H9 (cell line): ENCODE results near the gene OR2T4. TPM values are rescaled to one million over a fixed set of nuclear protein-coding genes. Genes with fewer than 3 reads are reported as not detected.

Source experiments
- DNase-seq: peaks from one replicate; pipeline ENCODE4 v3.0.0-alpha.2; 2017
- H2AFZ ChIP-seq: one replicate; pipeline ENCODE4 v1.6.1; 2013; ENCODE audit warnings: mild to moderate bottlenecking, low read length, control low read depth, moderate library complexity
- H2AK5ac ChIP-seq: 2 replicates; pipeline ENCODE4 v1.6.1; 2013; ENCODE audit warnings: low read length, control low read depth, mixed read lengths; ENCODE audit not compliant: insufficient read length
- H2BK120ac ChIP-seq: one replicate; pipeline ENCODE4 v1.6.1; 2013; ENCODE audit warnings: low read depth, mild to moderate bottlenecking, low read length, control low read depth, inconsistent platforms; ENCODE audit not compliant: poor library complexity, severe bottlenecking
- H2BK12ac ChIP-seq: 2 replicates; pipeline ENCODE4 v1.6.1; 2013; ENCODE audit warnings: low read length, control low read depth, mixed read lengths, low read depth; ENCODE audit not compliant: insufficient read length
- H2BK15ac ChIP-seq: 2 replicates; pipeline ENCODE4 v1.6.1; 2013; ENCODE audit warnings: low read depth, low read length, control low read depth
- H2BK20ac ChIP-seq: one replicate; pipeline ENCODE4 v1.6.1; 2013; ENCODE audit warnings: low read depth, mild to moderate bottlenecking, low read length, control low read depth, inconsistent platforms; ENCODE audit not compliant: poor library complexity, severe bottlenecking
- H2BK5ac ChIP-seq: 2 replicates; pipeline ENCODE4 v1.6.1; 2013; ENCODE audit warnings: low read length, control low read depth, mixed read lengths; ENCODE audit not compliant: insufficient read length
- H3K14ac ChIP-seq: 2 replicates; pipeline ENCODE4 v1.6.1; 2013; ENCODE audit warnings: low read length, control low read depth; ENCODE audit not compliant: insufficient read depth
- H3K18ac ChIP-seq: 2 replicates; pipeline ENCODE4 v1.6.1; 2013; ENCODE audit warnings: low read depth, mild to moderate bottlenecking, mixed read lengths, low read length, control low read depth; ENCODE audit not compliant: insufficient read length
- H3K23ac ChIP-seq: 2 replicates; pipeline ENCODE4 v1.6.1; 2013; ENCODE audit warnings: low read length, control low read depth, mixed read lengths, low read depth; ENCODE audit not compliant: insufficient read length
- H3K23me2 ChIP-seq: 2 replicates; pipeline ENCODE4 v1.6.1; 2013; ENCODE audit warnings: low read depth, mild to moderate bottlenecking, mixed read lengths, low read length, control low read depth; ENCODE audit not compliant: insufficient read length, poor library complexity, severe bottlenecking
- H3K27ac ChIP-seq: 2 replicates; pipeline ENCODE4 v1.5.1; 2013; ENCODE audit warnings: low read length, control low read depth, mixed read lengths, low read depth; ENCODE audit not compliant: insufficient read length
- H3K27me3 ChIP-seq: 2 replicates; pipeline ENCODE4 v1.6.1; 2013; ENCODE audit warnings: low read length, control low read depth, inconsistent platforms; ENCODE audit not compliant: insufficient read depth
- H3K4ac ChIP-seq: 2 replicates; pipeline ENCODE4 v1.6.1; 2013; ENCODE audit warnings: low read depth, mild to moderate bottlenecking, control low read depth, inconsistent platforms, low read length, moderate library complexity
- H3K4me1 ChIP-seq: 2 replicates; pipeline ENCODE4 v1.6.1; 2013; ENCODE audit warnings: low read length, control low read depth, inconsistent platforms; ENCODE audit not compliant: insufficient read depth
- H3K4me2 ChIP-seq: 2 replicates; pipeline ENCODE4 v1.6.1; 2013; ENCODE audit warnings: low read length, control low read depth, mixed read lengths; ENCODE audit not compliant: insufficient read length, insufficient read depth
- H3K56ac ChIP-seq: 2 replicates; pipeline ENCODE4 v1.6.1; 2013; ENCODE audit warnings: low read depth, mild to moderate bottlenecking, mixed read lengths, low read length, control low read depth; ENCODE audit not compliant: insufficient read length
- H3K79me1 ChIP-seq: 2 replicates; pipeline ENCODE4 v1.6.1; 2013; ENCODE audit warnings: low read depth, mild to moderate bottlenecking, moderate library complexity, low read length, control low read depth, inconsistent platforms; ENCODE audit not compliant: insufficient read depth, poor library complexity, severe bottlenecking
- H3K79me2 ChIP-seq: 2 replicates; pipeline ENCODE4 v1.6.1; 2013; ENCODE audit warnings: low read length, control low read depth, inconsistent platforms; ENCODE audit not compliant: insufficient read depth
- H3K9ac ChIP-seq: 2 replicates; pipeline ENCODE4 v1.6.1; 2013; ENCODE audit warnings: low read length, control low read depth, mixed read lengths; ENCODE audit not compliant: insufficient read length; ENCODE audit errors: extremely low read depth
- H3K9me3 ChIP-seq: one replicate; pipeline ENCODE4 v1.6.1; 2013; ENCODE audit warnings: low read depth, low read length, inconsistent platforms; ENCODE audit not compliant: control insufficient read depth
- H3T11ph ChIP-seq: one replicate; pipeline ENCODE4 v1.6.1; 2013; ENCODE audit warnings: mild to moderate bottlenecking, low read length, control low read depth, inconsistent platforms
- H4K20me1 ChIP-seq: one replicate; pipeline ENCODE4 v1.6.1; 2013; ENCODE audit not compliant: control insufficient read depth, insufficient read length, insufficient read depth
- H4K5ac ChIP-seq: 2 replicates; pipeline ENCODE4 v1.6.1; 2013; ENCODE audit warnings: low read depth, mild to moderate bottlenecking, mixed read lengths, low read length, control low read depth; ENCODE audit not compliant: insufficient read length
- H4K8ac ChIP-seq: replicated peaks from 2 replicates; pipeline ENCODE4 v1.6.1; 2013; ENCODE audit warnings: low read length, control low read depth, mixed read lengths, low read depth; ENCODE audit not compliant: insufficient read length
- H4K91ac ChIP-seq: 2 replicates; pipeline ENCODE4 v1.6.1; 2013; ENCODE audit warnings: low read depth, mild to moderate bottlenecking, moderate library complexity, mixed read lengths, low read length, control low read depth; ENCODE audit not compliant: insufficient read length
- H3K27ac Mint-ChIP-seq, 3 experiments: 2 replicates in 2 of 3; 3 replicates in 1 of 3; pipeline ENCODE4 v1.8.0; 2020 to 2021; ENCODE audit warnings: mixed read lengths in 3 of 3, mild to moderate bottlenecking in 1 of 3, moderate library complexity in 1 of 3
- H3K27me3 Mint-ChIP-seq: 2 replicates; pipeline ENCODE4 v1.8.0; 2021; ENCODE audit warnings: low read depth, mild to moderate bottlenecking, moderate library complexity, mixed read lengths
- H3K36me3 Mint-ChIP-seq, 3 experiments: 2 replicates in 2 of 3; 3 replicates in 1 of 3; pipeline ENCODE4 v1.8.0; 2020 to 2021; ENCODE audit warnings: low read depth in 3 of 3, mixed read lengths in 3 of 3; ENCODE audit not compliant: insufficient read depth in 1 of 3
- H3K4me1 Mint-ChIP-seq, 2 experiments: 2 replicates each; pipeline ENCODE4 v1.8.0; 2020; ENCODE audit warnings: mixed read lengths in 2 of 2
- H3K4me3 Mint-ChIP-seq, 2 experiments: 2 replicates in 1 of 2; 3 replicates in 1 of 2; pipeline ENCODE4 v1.8.0; 2020 to 2021; ENCODE audit warnings: mild to moderate bottlenecking in 2 of 2, mixed read lengths in 2 of 2, moderate library complexity in 1 of 2
- H3K9me3 Mint-ChIP-seq, 2 experiments: 2 replicates in 1 of 2; 3 replicates in 1 of 2; pipeline ENCODE4 v1.8.0; 2020; ENCODE audit warnings: mild to moderate bottlenecking in 2 of 2, mixed read lengths in 2 of 2, moderate library complexity in 1 of 2
- CTCF ChIP-seq: fragments of 200-600 bp; sonication (generic); conservative IDR thresholded peaks from 3 replicates; pipeline ENCODE4 v1.8.0; 2021; ENCODE audit warnings: antibody characterized with exemption, mild to moderate bottlenecking
- WGBS: extraction: QIAGEN DNeasy Blood & Tissue Kit; methylation state at CpG from one replicate; pipeline ENCODE4 v1.1.7; 2013; ENCODE audit warnings: missing lambda C conversion rate, low lambda C conversion rate, mixed read lengths; ENCODE audit not compliant: insufficient read length; ENCODE audit errors: extremely low coverage; 5-methylcytosine and 5-hydroxymethylcytosine counted together
- total RNA-seq: library from RNA; stranded (reverse); gene quantifications from 2 replicates; pipeline ENCODE4 v1.2.1, GENCODE V29; 2021

Gene OR2T4
- total RNA-seq, 1 experiment from 2014 or later = not detected

GRCh38 chr1:248406721-248407692 lies 45.5 kb downstream of the OR2T4 start:
- H3K4me3 Mint-ChIP-seq = no peak overlapping the region

More at GRCh38 chr1:248406721-248407692, 45.5 kb downstream of the OR2T4 start:
- no peaks in the 10 kb centered on the region for H3K79me2 ChIP-seq
- H4K5ac ChIP-seq = no peak overlapping the region
- H4K91ac ChIP-seq = no peak overlapping the region
- H3K23ac ChIP-seq = no peak overlapping the region
- no peak overlapping the region for H3K27ac ChIP-seq
- H3K56ac ChIP-seq = no peak overlapping the region
- no peaks in the 10 kb centered on the region for H4K20me1 ChIP-seq
- no peak overlapping the region for H3T11ph ChIP-seq
- no peak overlapping the region for H2BK120ac ChIP-seq
- no peak overlapping the region for H3K18ac ChIP-seq
- H2BK20ac ChIP-seq = no peak overlapping the region
- no peak overlapping the region for H2BK5ac ChIP-seq
- no peak overlapping the region for H2BK12ac ChIP-seq
- no peak overlapping the region for H3K14ac ChIP-seq
- H2AK5ac ChIP-seq = no peak overlapping the region
- H3K9ac ChIP-seq = no peak overlapping the region
- H3K79me1 ChIP-seq = no peaks in the 10 kb centered on the region
- H3K27me3 ChIP-seq = no peaks in the 10 kb centered on the region
- H2BK15ac ChIP-seq = no peak overlapping the region
- H2AFZ ChIP-seq = no peak overlapping the region
- H3K23me2 ChIP-seq = no peaks in the 10 kb centered on the region
- no peak overlapping the region for H3K27ac Mint-ChIP-seq
- no peaks in the 10 kb centered on the region for H3K4me1 Mint-ChIP-seq
- no peak overlapping the region for H3K4ac ChIP-seq
- WGBS = no CpG with 5 or more reads among the region's 8 CpGs
- H3K9me3 ChIP-seq = peaks cover 74% of the 10 kb centered on the region
- H3K4me1 ChIP-seq = no peaks in the 10 kb centered on the region
- peaks cover 75 to 80% of the 10 kb centered on the region in 2 experiments for H3K9me3 Mint-ChIP-seq
- H3K36me3 Mint-ChIP-seq = peaks cover 2 to 39% (median 7%) of the 10 kb centered on the region in 3 experiments; a peak in 6 of 7 replicates
- H3K27me3 Mint-ChIP-seq = no peaks in the 10 kb centered on the region
- no peak overlapping the region for H3K4me2 ChIP-seq
- no peak overlapping the region for H4K8ac ChIP-seq
- no peak for DNase-seq
- no peak for TF ChIP-seq CTCF

Other genes starting within 250 kb of the OR2T4 start
- not detected in 2 replicates for gene OR2M5, start 216.5 kb upstream of the OR2T4 start, total RNA-seq
- not detected in 2 replicates for gene OR2M2, start 186.8 kb upstream of the OR2T4 start, total RNA-seq
- not detected in 2 replicates for gene OR2M3, start 164.4 kb upstream of the OR2T4 start, total RNA-seq
- not detected in 2 replicates for gene OR2M4, start 130.2 kb upstream of the OR2T4 start, total RNA-seq
- gene OR2T33, start 83.7 kb upstream of the OR2T4 start, total RNA-seq = not detected in 2 replicates
- not detected in 2 replicates for gene OR2T12, start 58.2 kb upstream of the OR2T4 start, total RNA-seq
- not detected in 2 replicates for gene OR2M7, start 37.1 kb upstream of the OR2T4 start, total RNA-seq
- not detected in 2 replicates for gene OR14C36, start 12.9 kb upstream of the OR2T4 start, total RNA-seq
- gene OR2T6, start 14.1 kb downstream of the OR2T4 start, total RNA-seq = not detected in 2 replicates
- not detected in 2 replicates for gene OR2T1, start 41.4 kb downstream of the OR2T4 start, total RNA-seq
- gene OR2T2, start 84.0 kb downstream of the OR2T4 start, total RNA-seq = not detected in 2 replicates
- gene OR2T3, start 111.7 kb downstream of the OR2T4 start, total RNA-seq = not detected in 2 replicates
- not detected in 2 replicates for gene OR2T5, start 126.9 kb downstream of the OR2T4 start, total RNA-seq
- gene OR2G6, start 146.4 kb downstream of the OR2T4 start, total RNA-seq = not detected in 2 replicates
- not detected in 2 replicates for gene OR2T29, start 201.1 kb downstream of the OR2T4 start, total RNA-seq
- gene OR2T34, start 213.1 kb downstream of the OR2T4 start, total RNA-seq = not detected in 2 replicates
- gene OR2T10, start 236.0 kb downstream of the OR2T4 start, total RNA-seq = not detected in 2 replicates